ENCODE measurements around the gene NEURL1B.
"Not testable (repeated sequence)": the region's sequence is repeated elsewhere in the genome, so short reads cannot be mapped to it uniquely, and the experiment has no call there.

Gene NEURL1B

GRCh38 chr5:172699999-172700364 is 58.9 kb downstream of the NEURL1B start:
- FAIRE-seq = no peak

GRCh38 chr5:172700365-172701290 is 59.6 kb downstream of the NEURL1B start:
- FAIRE-seq = no peak

DNA sequence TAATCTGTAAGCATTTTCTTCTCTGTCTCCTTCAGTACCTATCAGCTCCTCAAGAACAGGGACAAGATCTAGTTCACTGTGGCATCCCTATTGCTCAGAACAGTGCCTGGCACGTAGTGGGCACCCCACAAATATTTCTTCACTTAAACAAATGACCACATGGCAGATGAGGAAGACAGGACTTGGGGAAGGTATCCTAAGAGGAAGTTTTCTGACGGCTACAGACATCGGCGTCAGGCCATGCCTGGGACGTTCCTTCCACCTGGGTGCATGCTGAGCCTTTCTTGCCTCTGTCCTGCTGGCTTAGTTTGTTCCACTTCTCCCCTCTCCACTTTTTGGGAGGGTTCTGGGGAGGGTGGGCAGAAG is 60.2 kb downstream of the NEURL1B start:
- no peak for FAIRE-seq

DNA sequence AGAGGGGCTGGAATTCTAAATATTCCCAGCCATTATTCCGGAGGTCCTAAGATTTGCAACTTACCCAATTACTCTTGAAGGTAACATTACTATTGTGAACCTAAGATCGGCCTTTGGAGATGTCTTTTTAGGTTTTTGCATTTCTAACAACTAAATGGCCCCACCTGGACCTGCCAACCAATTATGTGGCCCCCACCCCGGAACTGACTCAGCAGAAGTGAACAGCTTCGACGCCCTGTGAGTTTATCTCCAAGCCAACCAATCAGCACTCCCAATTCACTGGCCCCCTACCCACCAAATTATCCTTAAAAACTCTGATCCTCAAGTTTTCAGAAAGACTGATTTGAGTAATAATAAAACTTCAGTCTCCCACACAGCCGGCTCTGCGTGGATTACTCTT is 62.9 kb downstream of the NEURL1B start:
- FAIRE-seq = no peak

- no peak for FAIRE-seq
These were observed 64.6 kb downstream of the NEURL1B start for GRCh38 chr5:172705576-172706084.

DNA sequence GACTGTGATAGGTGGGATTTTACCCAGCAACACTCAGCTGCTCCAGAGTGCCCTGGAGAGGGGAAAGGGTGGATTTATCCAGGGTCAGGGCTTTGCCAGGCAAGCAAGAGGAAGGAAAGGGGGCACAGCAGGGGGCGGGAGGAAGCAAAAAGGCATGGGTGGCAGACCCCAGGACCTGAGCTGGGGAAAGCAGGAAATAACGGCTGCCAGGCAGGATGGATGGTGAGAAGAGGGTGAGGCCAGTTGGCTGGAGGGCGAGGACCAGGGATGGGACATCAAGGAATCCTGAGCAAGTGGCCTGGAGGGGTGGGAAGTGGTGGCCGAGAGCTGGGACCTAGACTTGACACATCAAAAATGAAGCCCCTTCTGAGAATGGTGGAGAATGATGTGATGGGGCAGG is 65.7 kb downstream of the NEURL1B start:
- FAIRE-seq = no peak

DNA sequence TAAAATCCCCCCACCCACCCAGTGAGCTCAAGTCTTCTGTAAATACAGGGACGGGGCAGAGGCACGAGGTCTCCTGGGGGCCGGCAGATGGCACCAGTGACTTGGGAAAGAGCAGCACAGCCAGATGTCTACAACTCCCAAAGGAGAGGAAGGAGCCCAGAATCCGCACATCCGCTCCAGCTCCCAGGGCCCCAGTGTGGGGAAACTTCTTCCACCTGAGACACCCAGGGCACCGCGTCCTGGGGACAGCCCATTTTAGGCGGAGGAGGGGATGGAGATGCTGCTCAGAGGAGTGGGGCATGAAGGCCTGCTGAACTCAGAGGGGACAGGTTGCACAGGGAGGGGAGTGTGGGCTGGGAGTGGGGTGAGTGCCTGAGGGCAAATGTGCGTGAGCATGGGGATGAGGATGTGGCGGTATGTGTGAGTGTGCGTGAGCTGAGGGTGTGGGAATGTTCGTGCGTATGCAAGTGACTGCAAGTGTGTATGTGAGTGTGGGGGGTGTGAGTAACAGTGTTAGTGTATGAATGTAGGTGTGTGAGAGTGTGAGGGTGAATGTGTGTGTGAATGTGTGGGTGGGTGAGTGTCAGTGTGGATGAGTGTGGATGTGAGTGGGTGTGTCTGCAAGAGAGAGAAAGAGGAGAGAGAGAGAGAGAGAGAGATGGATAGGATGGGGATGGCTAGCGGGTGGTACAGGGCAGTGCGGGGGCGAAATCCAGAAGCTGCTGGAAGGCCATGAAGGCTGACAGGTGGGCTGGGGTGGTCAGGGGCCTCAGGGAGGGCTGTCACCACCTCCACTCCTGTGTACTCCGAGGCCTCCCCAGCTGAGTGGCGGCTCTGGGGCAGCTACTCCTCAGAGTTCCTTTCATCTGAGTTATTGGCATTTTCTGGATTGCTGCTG is 66.5 kb downstream of the NEURL1B start:
- FAIRE-seq = no peak

DNA sequence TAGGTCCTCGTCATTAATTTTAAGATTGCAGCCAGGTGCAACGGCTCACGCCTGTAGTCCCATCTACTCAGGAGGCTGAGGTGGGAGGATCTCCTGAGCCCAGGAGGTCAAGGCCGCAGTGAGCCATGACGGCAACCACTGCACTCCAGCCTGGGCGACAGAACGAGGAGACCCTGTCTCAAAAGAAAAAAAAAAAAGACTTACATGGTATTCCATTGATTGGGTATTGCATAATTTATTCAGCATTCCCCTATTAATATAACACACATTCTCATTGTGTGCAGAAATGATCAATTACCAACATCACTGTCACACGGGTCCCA is 67.1 kb downstream of the NEURL1B start:
- no peak for FAIRE-seq

DNA sequence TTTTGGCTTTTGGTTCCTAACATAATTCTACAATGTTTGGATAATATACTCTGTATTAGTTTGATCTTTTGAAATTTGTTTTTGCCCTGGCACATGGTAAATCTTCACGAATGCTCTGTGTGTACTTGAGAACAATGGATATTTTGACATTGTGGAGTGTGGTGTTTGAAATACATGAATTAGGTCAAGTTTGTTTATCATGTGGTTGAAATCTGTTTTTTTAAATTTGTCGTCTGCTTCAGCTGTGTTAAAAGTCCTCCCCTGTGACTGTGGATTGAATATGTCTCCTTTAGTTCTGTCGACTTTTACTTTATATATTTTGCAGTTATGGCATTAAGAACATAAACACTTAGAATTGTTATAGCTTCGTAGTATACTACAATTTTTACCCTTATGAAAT is 69.6 kb downstream of the NEURL1B start:
- peak; percentile 65 for FAIRE-seq

GRCh38 chr5:172711321-172711861 is 70.3 kb downstream of the NEURL1B start:
- not testable (repeated sequence) for FAIRE-seq

- FAIRE-seq = no peak
These were observed 71.5 kb downstream of the NEURL1B start for GRCh38 chr5:172712610-172713009.

DNA sequence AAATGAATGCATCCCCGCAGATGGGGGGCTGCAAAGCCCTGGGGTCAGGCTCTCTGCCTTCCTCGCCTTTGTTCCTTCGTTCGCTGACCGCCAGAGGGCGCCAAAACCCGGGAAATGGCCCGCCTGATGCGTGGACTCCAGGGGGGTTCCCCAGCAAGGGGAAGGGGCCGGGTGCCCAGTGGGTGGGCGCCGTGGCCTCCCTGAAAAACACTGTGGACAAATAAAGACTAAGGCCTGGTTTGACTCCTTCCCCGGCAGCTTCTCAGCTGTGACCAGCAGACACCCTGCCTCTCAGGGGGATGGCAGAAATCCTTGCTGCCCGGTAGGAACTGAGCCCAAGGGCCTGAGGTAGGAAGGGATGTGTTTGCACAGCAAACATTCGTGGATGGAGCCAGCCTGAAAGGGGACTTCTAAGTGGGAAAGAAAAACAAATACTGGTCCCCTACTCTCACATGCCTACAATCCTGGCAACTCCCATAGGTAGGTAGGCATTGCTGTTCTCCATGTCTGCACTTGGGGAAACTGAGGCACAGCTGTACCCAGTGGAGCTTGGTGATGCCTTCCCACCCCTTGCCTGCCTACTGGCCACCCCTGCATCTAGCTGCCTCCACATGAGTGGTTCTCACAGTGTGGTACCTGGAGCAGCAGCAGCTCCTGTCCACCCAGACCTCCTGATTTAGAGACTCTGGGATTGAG is 72.2 kb downstream of the NEURL1B start:
- no peak for FAIRE-seq

DNA sequence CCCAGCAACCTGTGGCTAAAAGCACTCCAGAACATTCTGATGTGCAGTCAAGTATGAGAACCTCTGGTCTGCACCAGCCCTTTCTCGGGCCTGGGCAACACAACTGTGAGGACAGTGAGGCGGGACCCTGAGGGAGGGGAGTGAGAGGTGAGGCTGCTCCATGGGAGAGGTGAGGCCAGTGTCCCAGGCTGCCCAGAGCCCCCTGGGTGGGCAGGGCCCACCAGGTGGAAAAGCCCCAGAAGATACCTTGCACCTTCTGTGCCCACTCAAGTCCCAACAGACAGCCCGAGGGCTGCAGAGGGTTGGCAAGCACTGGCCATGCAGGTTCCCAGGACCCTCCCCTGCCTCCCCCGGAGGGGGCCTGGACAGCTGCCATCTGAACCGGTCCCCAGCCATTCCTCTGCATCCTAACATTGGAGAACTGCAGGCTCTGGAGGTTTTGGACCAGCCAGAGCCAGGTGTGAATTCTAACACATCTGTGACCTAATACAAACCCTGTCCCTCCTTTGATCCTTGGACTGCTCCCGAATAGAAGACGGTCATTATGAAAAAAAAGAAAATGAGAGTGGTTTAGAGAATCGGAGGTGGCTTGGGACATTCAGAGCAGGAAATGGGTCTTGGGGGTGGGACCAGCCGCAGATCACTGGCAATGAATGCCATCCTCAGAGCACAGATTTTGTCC is 72.9 kb downstream of the NEURL1B start:
- FAIRE-seq = no peak

GRCh38 chr5:172714491-172715420 is 73.7 kb downstream of the NEURL1B start:
- no peak for FAIRE-seq

DNA sequence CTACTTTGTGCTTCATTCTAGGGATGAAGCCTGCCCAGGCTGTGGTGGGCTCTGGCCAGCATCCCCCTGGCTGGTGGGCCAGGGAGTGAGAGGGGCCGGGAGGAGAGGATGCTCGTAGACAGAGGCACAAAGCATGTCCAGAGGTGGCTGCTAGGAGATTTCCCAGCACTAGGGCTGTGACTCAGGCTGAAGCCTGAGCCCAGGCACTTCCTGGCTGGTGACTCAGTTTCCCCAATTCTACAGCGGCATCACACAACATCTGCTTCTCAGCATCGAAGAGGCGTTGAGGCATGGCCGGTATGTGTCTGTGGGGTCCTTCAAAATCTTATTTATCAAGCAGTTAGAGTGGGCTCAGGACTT is 74.3 kb downstream of the NEURL1B start:
- no peak for FAIRE-seq

DNA sequence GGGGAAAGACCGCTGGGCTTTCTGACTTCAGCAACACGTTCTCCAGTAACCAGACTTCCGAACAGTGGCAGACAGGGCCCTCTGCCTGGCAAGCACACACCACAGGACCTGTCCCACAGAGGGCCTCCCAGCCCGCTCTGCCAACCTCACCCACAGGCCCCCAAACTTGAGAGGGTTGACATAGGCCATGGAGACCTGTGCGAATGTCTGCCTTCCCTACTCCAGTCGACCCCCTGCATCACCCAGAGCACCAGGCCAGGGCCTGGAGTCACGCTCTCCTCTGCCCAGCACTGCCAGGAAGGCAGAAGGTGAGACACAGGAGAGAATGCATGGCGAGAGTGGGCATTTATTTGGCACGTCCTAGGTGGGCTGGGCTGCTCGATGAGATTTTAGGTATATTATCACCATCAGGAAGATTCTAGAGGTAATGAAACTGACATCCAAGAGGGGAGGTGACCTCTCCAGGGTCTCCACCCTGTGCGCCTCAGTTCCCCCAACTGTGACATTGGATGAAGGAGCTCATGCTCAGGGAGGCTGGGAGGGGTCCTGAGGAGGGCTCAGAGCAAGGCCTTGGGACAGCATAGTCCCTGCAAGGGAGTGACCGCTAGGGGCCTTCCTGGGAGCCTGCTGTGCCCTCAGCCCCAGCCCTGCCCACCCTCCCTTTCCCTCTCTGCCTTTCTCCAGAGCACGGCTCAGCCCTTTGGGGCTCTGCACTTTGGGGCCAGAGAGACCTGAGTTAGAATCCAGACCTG is 75.0 kb downstream of the NEURL1B start:
- no peak for FAIRE-seq

- peak; percentile 53 for FAIRE-seq
These were observed 75.8 kb downstream of the NEURL1B start for GRCh38 chr5:172716796-172717313.

- FAIRE-seq = no peak
These were observed 76.6 kb downstream of the NEURL1B start for GRCh38 chr5:172717481-172718195.

- FAIRE-seq = no peak
These were observed 77.6 kb downstream of the NEURL1B start for GRCh38 chr5:172718527-172719114.

Measured in endometrium (tissue), 2 donors.